H1 (cell line): ENCODE data around the gene MYH9. TPM values are rescaled to one million over a fixed set of nuclear protein-coding genes. Genes with fewer than 3 reads are reported as not detected.

Experiments
- CHD1 ChIP-seq: IDR thresholded peaks from 2 replicates; pipeline ENCODE4 v1.6.1; 2012; ENCODE audit warnings: low read depth, low read length, improper control_type of control experiment
- polyA plus RNA-seq, 7 experiments: library from polyadenylated mRNA; depleted of rRNA in 3 of 7; stranded (reverse) in 5 of 7; unstranded in 2 of 7; fragments of >200 nt in 5 of 7; fragments of 200-250 nt in 2 of 7; gene quantifications; 1 replicate in 5 of 7; 2 replicates in 1 of 7; 4 replicates in 1 of 7; pipeline versions ENCODE4 v1.2.1 to v1.2.3, GENCODE V29; 2011 to 2013; ENCODE audit warnings: missing spikeins in 2 of 7, mixed read lengths in 2 of 7
- total RNA-seq: library from RNA; stranded (reverse); fragmentation: NEBNext Ultra II Directional; extraction: Animal tissue kit (Norgen Biotek cat#: 25700); gene quantifications from 2 replicates; pipeline ENCODE4 v1.2.1, GENCODE V29; 2021

Gene MYH9
- total and polyA plus RNA-seq, 2 of the 8 experiments (the other 6 are each of a cell fraction or from before 2014, with no cell fraction given), result 24.9 to 322 TPM

DNA sequence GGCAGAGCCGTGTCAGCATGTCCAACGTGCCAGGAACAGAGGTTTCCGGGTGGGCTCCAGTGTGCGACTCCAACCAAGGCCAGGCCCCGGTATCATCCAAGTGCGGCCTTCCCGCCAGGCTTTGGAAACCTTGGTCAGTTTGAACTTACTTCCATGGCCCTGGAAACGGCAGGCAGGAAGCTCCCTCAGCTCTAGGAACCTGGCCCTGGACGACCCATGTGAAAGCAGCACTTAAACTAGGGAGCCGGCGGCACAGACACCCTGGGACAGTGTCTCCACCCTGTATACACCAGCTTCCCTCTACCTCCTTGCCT is 65.2 kb downstream of the MYH9 start (continued):
- no peak for TF ChIP-seq CHD1
